K562 (cell line): ENCODE results near the gene ACTN4. TPM values are rescaled to one million over a fixed set of nuclear protein-coding genes. Genes with fewer than 3 reads are reported as not detected.
A peak's percentile ranks its signal among the peaks of the same experiment; 100 is the strongest.

Source experiments
- ATAC-seq: fragments of 200-7000 bp; cut with Tn5 transposase; 3 replicates; pipeline ENCODE4 v1.9.1; 2020; ENCODE audit warnings: moderate library complexity
- BruUV-seq: library from RNA; stranded (reverse); fragments of 400-500 nt; replicated peaks from 2 replicates; lab custom pipeline; 2021; lab: Mats Ljungman, UMichigan
- CTCF ChIA-PET: fragments of 300-600 bp; formaldehyde crosslinking; extraction: SDS; loops from one replicate; lab custom pipeline; 2021; ENCODE audit warnings: low intra/inter-chr PET ratio; lab: Yijun Ruan, JAX
- POLR2A ChIA-PET: fragments of 300-600, 350-650 bp; sonication (Branson Sonifier 250); formaldehyde crosslinking; extraction: SDS; loops from one replicate; lab custom pipeline; 2021; ENCODE audit warnings: antibody characterized with exemption, inconsistent platforms; lab: Yijun Ruan, JAX
- DNase-seq, 4 experiments: peaks; one replicate each; pipeline versions ENCODE4 v3.0.0 to v3.0.0-alpha.2; 2011 to 2018; ENCODE audit warnings: low spot score in 3 of 4, mixed read lengths in 3 of 4; ENCODE audit errors: extremely low read depth in 1 of 4
- FAIRE-seq: peaks from 2 replicates; lab custom pipeline; 2011; peaks lifted over from hg19 to GRCh38; lab: Jason Lieb, UNC
- H2AFZ ChIP-seq: 2 replicates; pipeline ENCODE4 v1.6.0; 2011; ENCODE audit warnings: low read depth, low read length, control low read depth, inconsistent platforms
- H3K27ac ChIP-seq: fragments of 200-600 bp; 3 replicates; pipeline ENCODE4 v1.8.0; 2011; ENCODE audit warnings: low read depth, mild to moderate bottlenecking, control low read depth, inconsistent platforms, low read length, moderate library complexity, mixed read lengths; ENCODE audit errors: extremely low read depth
- H3K27me3 ChIP-seq, 2 experiments: fragments of 300-600 bp in 1 of 2; 2 replicates in 1 of 2; 3 replicates in 1 of 2; pipeline versions ENCODE4 v1.6.0 to v1.8.0; 2011; ENCODE audit warnings: inconsistent platforms in 2 of 2, low read length in 2 of 2, mild to moderate bottlenecking in 1 of 2, mixed read lengths in 1 of 2, moderate library complexity in 1 of 2; ENCODE audit not compliant: control insufficient read depth in 2 of 2, insufficient read depth in 2 of 2
- H3K36me3 ChIP-seq: fragments of 300-600 bp; 3 replicates; pipeline ENCODE4 v1.8.0; 2011; ENCODE audit warnings: mild to moderate bottlenecking, low read length, inconsistent platforms; ENCODE audit not compliant: control insufficient read depth, insufficient read depth
- H3K4me1 ChIP-seq, 2 experiments: fragments of 200-600 bp in 1 of 2; replicated peaks in 1 of 2; 2 replicates in 1 of 2; 3 replicates in 1 of 2; pipeline versions ENCODE4 v1.5.1 to v1.8.0; 2011; ENCODE audit warnings: inconsistent platforms in 2 of 2, low read length in 2 of 2, mild to moderate bottlenecking in 1 of 2, mixed read lengths in 1 of 2, moderate library complexity in 1 of 2; ENCODE audit not compliant: control insufficient read depth in 2 of 2, insufficient read depth in 2 of 2
- H3K4me2 ChIP-seq: 2 replicates; pipeline ENCODE4 v1.6.1; 2011; ENCODE audit warnings: low read length, control low read depth, inconsistent platforms, mixed read lengths; ENCODE audit not compliant: insufficient read depth
- H3K4me3 ChIP-seq: fragments of 200-600 bp; sonication (generic), shearing (Covaris generic); 2 replicates; pipeline ENCODE4 v1.5.1; 2016; ENCODE audit warnings: control low read depth, inconsistent platforms
- H3K79me2 ChIP-seq: fragments of 200-600 bp; 3 replicates; pipeline ENCODE4 v1.8.0; 2011; ENCODE audit warnings: low read length, inconsistent platforms; ENCODE audit not compliant: control insufficient read depth, insufficient read depth
- H3K9ac ChIP-seq, 2 experiments: 2 replicates each; pipeline versions ENCODE4 v1.6.0 to v1.6.1; 2011; ENCODE audit warnings: low read depth in 2 of 2, low read length in 2 of 2, control low read depth in 1 of 2, inconsistent platforms in 1 of 2, mild to moderate bottlenecking in 1 of 2, mixed read lengths in 1 of 2; ENCODE audit not compliant: insufficient read depth in 1 of 2
- H3K9me1 ChIP-seq: one replicate; pipeline ENCODE4 v1.6.0; 2011; ENCODE audit warnings: inconsistent platforms, mild to moderate bottlenecking, low read length, moderate library complexity; ENCODE audit not compliant: control insufficient read depth, insufficient read depth
- H3K9me3 ChIP-seq: replicated peaks from 2 replicates; pipeline ENCODE4 v1.5.1; 2011; ENCODE audit warnings: low read depth, low read length, inconsistent platforms; ENCODE audit not compliant: control insufficient read depth, insufficient read depth
- H4K20me1 ChIP-seq: replicated peaks from 2 replicates; pipeline ENCODE4 v1.6.1; 2011; ENCODE audit warnings: low read length, inconsistent platforms, mixed read lengths; ENCODE audit not compliant: control insufficient read depth, insufficient read depth
- C11orf30 ChIP-seq: fragments of 450-650 bp; IDR thresholded peaks from 2 replicates; pipeline ENCODE4 v1.6.1; 2016; ENCODE audit warnings: low read depth, mild to moderate bottlenecking
- CEBPG ChIP-seq, 3 experiments: fragments of 200-800 bp in 1 of 3; sonication (Bioruptor generic) in 1 of 3; sonication (generic) in 1 of 3; formaldehyde crosslinking in 1 of 3; IDR thresholded peaks in 2 of 3; conservative IDR thresholded peaks in 1 of 3; 2 replicates each; pipeline versions ENCODE4 v1.6.1 to v1.8.0; 2016 to 2022; ENCODE audit warnings: missing compliant biosample characterization in 2 of 3, missing genetic modification characterization in 2 of 3, mild to moderate bottlenecking in 1 of 3, missing genetic modification reagents in 1 of 3
- FOXJ2 ChIP-seq: fragments of 200-800 bp; sonication (Bioruptor generic); IDR thresholded peaks from 2 replicates; pipeline ENCODE4 v1.6.1; 2016; ENCODE audit warnings: missing genetic modification characterization, missing compliant biosample characterization
- GTF2E2 ChIP-seq: fragments of 200-800 bp; sonication (Bioruptor generic); IDR thresholded peaks from 2 replicates; pipeline ENCODE4 v1.6.1; 2016; ENCODE audit warnings: missing genetic modification characterization, missing compliant biosample characterization
- HNRNPK ChIP-seq: fragments of 200-400 bp; formaldehyde crosslinking; IDR thresholded peaks from one replicate; pipeline ENCODE4 v1.6.1; 2018; ENCODE audit warnings: mild to moderate bottlenecking, low read depth, low read length; ENCODE audit not compliant: poor library complexity, severe bottlenecking
- MBD2 ChIP-seq: sonication (generic); IDR thresholded peaks from 2 replicates; pipeline ENCODE4 v1.6.1; 2016; ENCODE audit warnings: low read depth, borderline replicate concordance
- MTA1 ChIP-seq: fragments of 450-650 bp; IDR thresholded peaks from 2 replicates; pipeline ENCODE4 v1.6.1; 2017; ENCODE audit warnings: borderline replicate concordance
- MTA2 ChIP-seq: fragments of 450-650 bp; IDR thresholded peaks from 2 replicates; pipeline ENCODE4 v1.6.1; 2016; ENCODE audit warnings: low read depth
- NR4A1 ChIP-seq, 2 experiments: fragments of 250-450 bp in 1 of 2; fragments of 450-650 bp in 1 of 2; sonication (Bioruptor Pico) in 1 of 2; IDR thresholded peaks; 2 replicates each; pipeline versions ENCODE4 v1.4.0 to v1.6.1; 2016 to 2020; ENCODE audit warnings: mild to moderate bottlenecking in 2 of 2, missing compliant biosample characterization in 1 of 2, missing genetic modification characterization in 1 of 2, moderate library complexity in 1 of 2
- POLR2G ChIP-seq: fragments of 200-400 bp; formaldehyde crosslinking; IDR thresholded peaks from 2 replicates; pipeline ENCODE4 v1.6.1; 2017; ENCODE audit warnings: low read depth, mild to moderate bottlenecking, antibody characterized with exemption, low read length, moderate library complexity
- RBM22 ChIP-seq: fragments of 200-400 bp; formaldehyde crosslinking; IDR thresholded peaks from 2 replicates; pipeline ENCODE4 v1.6.1; 2018; ENCODE audit warnings: low read length, low read depth; ENCODE audit not compliant: poor library complexity, severe bottlenecking
- SUPT5H ChIP-seq: fragments of 450-650 bp; IDR thresholded peaks from 2 replicates; pipeline ENCODE4 v1.6.1; 2016
- ZNF263 ChIP-seq: sonication (generic); formaldehyde crosslinking; IDR thresholded peaks from 2 replicates; pipeline ENCODE4 v1.8.0; 2022; ENCODE audit warnings: mild to moderate bottlenecking, missing genetic modification reagents, borderline replicate concordance
- ZNF280A ChIP-seq: fragments of 450-650 bp; IDR thresholded peaks from 2 replicates; pipeline ENCODE4 v1.6.1; 2018; ENCODE audit warnings: mild to moderate bottlenecking, low read depth; ENCODE audit not compliant: partially characterized antibody
- ZNF324 ChIP-seq: fragments of 250-450 bp; sonication (Bioruptor Pico); IDR thresholded peaks from 2 replicates; pipeline ENCODE4 v1.4.0; 2020; ENCODE audit warnings: mild to moderate bottlenecking
- WGBS: fragments of 100-300 bp; shearing (Covaris generic); methylation state at CpG from one replicate; pipeline ENCODE4 v1.1.6; 2016; ENCODE audit warnings: low coverage, mixed read lengths; ENCODE audit not compliant: insufficient coverage; ENCODE audit errors: missing lambda C conversion rate; 5-methylcytosine and 5-hydroxymethylcytosine counted together
- in situ Hi-C: fragments of 300-500 bp; cut with MboI; formaldehyde crosslinking; loops from 4 replicates; pipeline ENCODE4 v1.15.0; 2018; ENCODE audit warnings: inconsistent platforms, mixed read lengths
- intact Hi-C: fragments of 100-400 bp; cut with micrococcal nuclease; formaldehyde crosslinking; loops from 2 replicates; pipeline ENCODE4 v1.14.2; 2022
- polyA plus RNA-seq, 8 experiments: library from polyadenylated mRNA; depleted of rRNA in 4 of 8; stranded (reverse) in 5 of 8; unstranded in 3 of 8; fragments of >200 nt; fragmentation: Nextera tagmentation in 2 of 8; fragmentation: Illumina TruSeq in 1 of 8; extraction: Ambion mirVana in 2 of 8; extraction: Trizol in 1 of 8; gene quantifications; 2 replicates each; pipeline versions ENCODE4 v1.2.1 to v1.2.3, GENCODE V29; 2011 to 2014; ENCODE audit warnings: inconsistent platforms in 1 of 8, missing spikeins in 1 of 8
- total RNA-seq, 7 experiments: library from RNA; depleted of rRNA in 6 of 7; stranded (reverse); fragments of >200 nt in 6 of 7; fragmentation: Illumina TruSeq in 2 of 7; extraction: Trizol in 2 of 7; gene quantifications; 2 replicates each; pipeline versions ENCODE4 v1.2.1 to v1.2.3, GENCODE V29; 2011 to 2021; ENCODE audit warnings: low replicate concordance in 1 of 7
- TF ChIP-seq, protein P1 (sequence below): sonication (generic); formaldehyde crosslinking; IDR thresholded peaks from 2 replicates; pipeline ENCODE4 v1.9.0; 2022; ENCODE audit warnings: mild to moderate bottlenecking, missing genetic modification reagents
- TF ChIP-seq, protein P2 (sequence below): IDR thresholded peaks from 2 replicates; pipeline ENCODE4 v1.6.1; 2011; ENCODE audit not compliant: insufficient read length; ENCODE audit errors: extremely low read depth

ACTN4 gene
- total and polyA plus RNA-seq, 9 of the 15 experiments (the other 6 are each of a cell fraction or from before 2014, with no cell fraction given), result 3.1 to 385 (median 125) TPM

DNA sequence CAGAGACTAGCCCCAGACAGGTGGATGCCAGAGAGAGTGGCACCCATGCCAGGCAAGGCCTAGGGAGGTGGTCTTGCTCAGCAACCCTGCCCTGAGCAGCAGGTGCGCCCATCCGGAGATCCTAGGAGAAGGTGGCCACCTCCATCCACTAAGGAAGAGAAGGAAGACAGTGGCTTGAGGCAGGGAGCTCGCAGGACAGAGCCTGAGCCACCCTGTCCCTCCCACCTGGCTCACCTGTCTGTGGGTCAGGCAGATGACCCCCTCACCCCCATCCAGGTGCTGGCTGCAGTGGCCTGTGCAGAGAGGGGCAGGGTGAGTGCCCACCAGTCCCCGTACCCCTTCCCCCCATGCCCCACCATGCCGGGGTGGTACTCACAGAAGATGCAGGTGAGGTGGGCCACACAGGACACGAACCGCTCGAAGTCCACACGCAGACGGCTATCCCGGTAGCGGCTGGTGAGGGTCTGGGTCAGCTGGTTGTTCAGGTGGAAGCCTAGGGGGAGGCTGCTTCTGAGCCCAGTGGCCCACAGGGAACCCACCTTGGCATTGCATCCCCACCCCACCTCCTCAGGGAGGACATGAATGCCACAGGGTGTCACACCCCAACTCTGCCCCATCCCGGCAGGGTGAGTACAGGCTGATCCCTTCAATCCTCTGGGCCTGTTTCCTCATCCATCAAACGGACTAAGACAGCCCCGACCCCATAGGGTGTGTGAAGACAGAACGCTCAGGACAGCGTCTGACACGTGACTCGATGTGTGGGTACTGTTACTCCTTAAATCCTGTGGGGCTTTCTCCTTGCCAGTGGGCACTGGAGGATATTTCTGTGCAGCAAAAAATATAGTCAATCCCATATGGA lies 83.5 kb downstream of the ACTN4 start:
- H3K36me3 ChIP-seq, result peaks cover 58% of the 10 kb centered on the region; the same call in 2 of the 3 replicates
- no peaks in the 10 kb centered on the region for H3K79me2 ChIP-seq
- H3K27ac ChIP-seq, result no peak overlapping the region
- no peak overlapping the region for H2AFZ ChIP-seq
- no peak for DNase-seq
- CTCF ChIA-PET, result interaction anchor here (0.9 to 2.9 kb wide), 2 partner anchors 187 to 199 kb away, joined by 3 to 12 read pairs; partner anchors contain the start of genes MRPS12 and SARS2
- H3K4me3 ChIP-seq, result no peak overlapping the region
- POLR2A ChIA-PET, result interaction anchor here (0.6 kb wide), 1 partner anchor 170 kb away, joined by 5 read pairs; no protein-coding TSS in a partner anchor
- H4K20me1 ChIP-seq, result 0 out of 2 replicates have a peak, but pooled peaks cover 3% of the 10 kb centered on the region
- no peak for FAIRE-seq
- in situ Hi-C loops, result no loop called here
- H3K27me3 ChIP-seq, result no peaks in the 10 kb centered on the region
- no peak for ATAC-seq
- no peaks in the 10 kb centered on the region for H3K9me3 ChIP-seq
- no peaks in the 10 kb centered on the region for H3K9me1 ChIP-seq
- 90% methylated on average over 17 of the region's 19 CpGs for WGBS
- intact Hi-C loops, result loop anchor here (10.0 kb wide), 2 partner anchors 186 to 204 kb away; partner anchors contain the start of genes MRPS12 and SARS2
- H3K4me1 ChIP-seq, result peaks cover 20 to 60% of the 10 kb centered on the region in 2 experiments
- no peak overlapping the region for H3K4me2 ChIP-seq
- peak overlapping the region in 1 of 2 experiments; percentile 48; a peak in 2 of 4 replicates for H3K9ac ChIP-seq
- BruUV-seq, result no TSS peak
- TF ChIP-seq SUPT5H (0 out of 2 replicates have a peak, but pooled peaks have one; percentile 21), C11orf30 (no peak), HNRNPK (no peak), MTA1 (no peak), RBM22 (peak; percentile 9), GTF2E2 (no peak), ZNF324 (CRISPR knock-in tag) (no peak), FOXJ2 (no peak), MTA2 (no peak), CEBPG (CRISPR knock-in tag; IDR thresholded peaks at IDR 0.05) (no peak), CEBPG (tag; conservative IDR thresholded peaks at IDR 0.05 in 1 of 2, IDR thresholded peaks at IDR 0.05 in 1 of 2) (no peak), NR4A1 (CRISPR knock-in tag; IDR thresholded peaks at IDR 0.05) (no peak), NR4A1 (tag; IDR thresholded peaks at IDR 0.05) (no peak), POLR2G (peak; percentile 70), MBD2 (no peak), ZNF280A (no peak), ZNF263 (CRISPR knock-in tag) (0 out of 2 replicates have a peak, but pooled peaks have one; percentile 33)
- TF ChIP-seq, protein P1, sequence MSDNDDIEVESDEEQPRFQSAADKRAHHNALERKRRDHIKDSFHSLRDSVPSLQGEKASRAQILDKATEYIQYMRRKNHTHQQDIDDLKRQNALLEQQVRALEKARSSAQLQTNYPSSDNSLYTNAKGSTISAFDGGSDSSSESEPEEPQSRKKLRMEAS, result peak; percentile 15; the same call in 1 of the 2 replicates
- TF ChIP-seq, protein P2, sequence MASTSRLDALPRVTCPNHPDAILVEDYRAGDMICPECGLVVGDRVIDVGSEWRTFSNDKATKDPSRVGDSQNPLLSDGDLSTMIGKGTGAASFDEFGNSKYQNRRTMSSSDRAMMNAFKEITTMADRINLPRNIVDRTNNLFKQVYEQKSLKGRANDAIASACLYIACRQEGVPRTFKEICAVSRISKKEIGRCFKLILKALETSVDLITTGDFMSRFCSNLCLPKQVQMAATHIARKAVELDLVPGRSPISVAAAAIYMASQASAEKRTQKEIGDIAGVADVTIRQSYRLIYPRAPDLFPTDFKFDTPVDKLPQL, result no peak
